Kidney (tissue), 14 donors: Measurements from ENCODE around the gene YIF1A. TPM values are rescaled to one million over a fixed set of nuclear protein-coding genes. Genes with fewer than 3 reads are reported as not detected.
"Not testable (repeated sequence)": the region's sequence is repeated elsewhere in the genome, so short reads cannot be mapped to it uniquely, and the experiment has no call there.

Experiments
- DNase-seq, 5 donors: peaks; one replicate each; pipeline ENCODE4 v3.0.0-alpha.2; 2013 to 2020
- FAIRE-seq: peaks from 2 replicates; lab custom pipeline; 2012; peaks lifted over from hg19 to GRCh38; lab: Jason Lieb, UNC
- H3K27ac ChIP-seq, 2 donors: one replicate each; pipeline ENCODE4 v1.7.0; 2013; ENCODE audit warnings: low read depth in 2 of 2, low read length in 2 of 2, inconsistent platforms in 1 of 2
- H3K27me3 ChIP-seq: one replicate; pipeline ENCODE4 v1.7.1; 2013; ENCODE audit warnings: low read length, inconsistent platforms; ENCODE audit not compliant: control insufficient read depth, insufficient read depth
- H3K36me3 ChIP-seq, 3 donors: one replicate each; pipeline versions ENCODE4 v1.7.0 to v1.7.1; 2013; ENCODE audit warnings: low read length in 3 of 3, control low read depth in 1 of 3, inconsistent platforms in 1 of 3; ENCODE audit not compliant: insufficient read depth in 3 of 3, control insufficient read depth in 2 of 3
- H3K4me1 ChIP-seq, 3 donors: one replicate each; pipeline versions ENCODE4 v1.7.0 to v1.7.1; 2013; ENCODE audit warnings: low read length in 3 of 3, inconsistent platforms in 1 of 3, low read depth in 1 of 3; ENCODE audit not compliant: control insufficient read depth in 2 of 3, insufficient read depth in 2 of 3
- H3K4me3 ChIP-seq, 3 donors: one replicate each; pipeline versions ENCODE4 v1.7.0 to v1.8.1; 2013; ENCODE audit warnings: low read length in 3 of 3, control low read depth in 1 of 3, inconsistent platforms in 1 of 3
- H3K9ac ChIP-seq, 3 donors: one replicate each; pipeline versions ENCODE4 v1.7.0 to v1.7.1; 2013; ENCODE audit warnings: low read length in 3 of 3, control low read depth in 1 of 3, inconsistent platforms in 1 of 3
- H3K9me3 ChIP-seq, 3 donors: one replicate each; pipeline versions ENCODE4 v1.7.0 to v1.7.1; 2013; ENCODE audit warnings: low read length in 3 of 3, control low read depth in 1 of 3, inconsistent platforms in 1 of 3; ENCODE audit not compliant: control insufficient read depth in 2 of 3, insufficient read depth in 1 of 3
- CTCF ChIP-seq: IDR thresholded peaks from 3 replicates; pipeline ENCODE4 v1.5.1; 2012; ENCODE audit warnings: mild to moderate bottlenecking, moderate library complexity, borderline replicate concordance; ENCODE audit not compliant: insufficient read depth; ENCODE audit errors: extremely low read depth
- intact Hi-C: fragments of 100-400 bp; cut with DNase I; formaldehyde crosslinking; loops from one replicate; pipeline ENCODE4 v1.11.1; 2022
- polyA plus RNA-seq: library from polyadenylated mRNA; stranded (reverse); fragments of 350-450 nt; fragmentation: Illumina TruSeq; extraction: RNeasy Lipid Tissue Mini Kit (QIAGEN cat#74804); gene quantifications from one replicate; pipeline ENCODE4 v1.2.3, GENCODE V29; 2014; ENCODE audit warnings: low read depth, low replicate concordance; ENCODE audit not compliant: insufficient read depth
- total RNA-seq: library from RNA; stranded (reverse); fragmentation: NEBNext Ultra II Directional; extraction: Animal tissue kit (Norgen Biotek cat#: 25700); gene quantifications from one replicate; pipeline ENCODE4 v1.2.1, GENCODE V29; 2021
- donor health status: control.
- donor health status: control.
- donor health status: control.
- donor health status: control.
- donor health status: control.
- donor health status: DM: yes; HTN: yes; CAD: no.
- donor health status: Normal renal cell carcinoma (clear cell type).

YIF1A gene
- total and polyA plus RNA-seq, 2 donors from 2014 or later = 92.1 to 115 TPM

GRCh38 chr11:66323684-66324083 is 34.7 kb upstream of the YIF1A start:
- Histone ChIP-seq H3K36me3 (no peaks in the 10 kb centered on the region), H3K4me3 (no peak overlapping the region), H3K27me3 (no peaks in the 10 kb centered on the region), H3K9ac (no peak overlapping the region), H3K4me1 (peaks cover 0 to 19% (median 10%) of the 10 kb centered on the region in 3 donors), H3K9me3 (no peaks in the 10 kb centered on the region), H3K27ac (no peak overlapping the region)
- intact Hi-C loops = no loop called here
- TF ChIP-seq CTCF = no peak
- DNase-seq = no peak
- no peak for FAIRE-seq

DNA sequence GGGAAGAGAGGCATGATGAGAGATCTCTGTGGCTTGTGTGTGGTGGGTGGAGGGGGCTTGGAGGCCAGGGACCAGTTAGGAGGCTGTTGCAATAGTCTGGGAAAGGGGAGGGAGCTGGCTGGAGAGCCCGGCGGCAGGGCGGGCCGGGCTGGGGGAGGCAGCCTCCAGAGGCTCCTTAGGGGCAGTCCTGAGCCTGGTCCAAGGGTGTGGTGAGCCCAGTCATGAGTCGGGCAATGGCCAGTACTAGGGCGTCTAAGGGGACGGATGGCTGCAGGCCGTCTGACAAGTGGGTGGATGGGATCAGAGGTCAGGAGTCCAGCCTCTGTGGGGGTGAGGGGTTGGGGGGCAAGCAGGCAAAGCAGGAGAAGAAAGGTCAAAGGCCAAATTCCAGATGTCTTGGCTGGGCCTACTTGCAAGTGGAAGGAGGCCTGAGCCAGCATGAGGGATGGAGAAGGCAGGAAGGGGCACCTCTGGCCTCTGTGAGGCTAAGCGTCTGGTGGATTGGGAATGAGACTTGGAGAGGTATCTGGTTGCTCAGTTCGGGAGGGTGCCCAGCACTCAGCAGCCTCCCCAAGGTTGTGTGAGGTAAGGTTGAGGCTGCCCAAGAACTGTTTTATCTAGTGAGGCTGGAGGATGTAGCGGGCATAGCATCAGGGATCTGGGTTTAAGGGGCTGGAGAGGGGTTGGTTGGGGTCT is 33.9 kb upstream of the YIF1A start:
- Histone ChIP-seq H3K36me3 (no peaks in the 10 kb centered on the region), H3K27me3 (no peaks in the 10 kb centered on the region), H3K4me1 (peaks cover 2 to 16% (median 3%) of the 10 kb centered on the region in 3 donors), H3K4me3 (no peak overlapping the region), H3K9ac (no peak overlapping the region), H3K9me3 (no peaks in the 10 kb centered on the region), H3K27ac (no peak overlapping the region)
- DNase-seq = peak in 1 of 5 donors; percentile 89
- intact Hi-C loops = no loop called here
- no peak for TF ChIP-seq CTCF
- FAIRE-seq = no peak

GRCh38 chr11:66321606-66322005 is 32.7 kb upstream of the YIF1A start:
- peaks cover 0 to 14% (median 3%) of the 10 kb centered on the region in 3 donors for H3K4me1 ChIP-seq
- no peak for TF ChIP-seq CTCF
- H3K9me3 ChIP-seq = no peaks in the 10 kb centered on the region
- intact Hi-C loops = no loop called here
- H3K9ac ChIP-seq = no peak overlapping the region
- no peak overlapping the region for H3K27ac ChIP-seq
- DNase-seq = no peak
- H3K27me3 ChIP-seq = no peaks in the 10 kb centered on the region
- H3K4me3 ChIP-seq = no peak overlapping the region
- no peak for FAIRE-seq
- H3K36me3 ChIP-seq = no peaks in the 10 kb centered on the region

DNA sequence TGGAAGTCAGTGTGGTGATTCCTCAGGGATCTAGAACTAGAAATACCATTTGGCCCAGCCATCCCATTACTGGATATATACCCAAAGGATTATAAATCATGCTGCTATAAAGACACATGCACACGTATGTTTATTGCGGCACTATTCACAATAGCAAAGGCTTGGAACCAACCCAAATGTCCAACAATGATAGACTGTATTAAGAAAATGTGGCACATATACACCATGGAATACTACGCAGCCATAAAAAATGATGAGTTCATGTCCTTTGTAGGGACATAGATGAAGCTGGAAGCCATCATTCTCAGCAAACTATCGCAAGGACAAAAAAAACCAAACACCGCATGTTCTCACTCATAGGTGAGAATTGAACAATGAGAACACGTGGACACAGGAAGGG is 31.8 kb upstream of the YIF1A start:
- H3K4me3 ChIP-seq, H3K9ac ChIP-seq, DNase-seq, H3K36me3 ChIP-seq, H3K9me3 ChIP-seq, H3K27me3 ChIP-seq, H3K27ac ChIP-seq, intact Hi-C loops, FAIRE-seq: not testable (repeated sequence)
- peaks cover 0 to 13% (median 3%) of the 10 kb centered on the region in 3 donors for H3K4me1 ChIP-seq

DNA sequence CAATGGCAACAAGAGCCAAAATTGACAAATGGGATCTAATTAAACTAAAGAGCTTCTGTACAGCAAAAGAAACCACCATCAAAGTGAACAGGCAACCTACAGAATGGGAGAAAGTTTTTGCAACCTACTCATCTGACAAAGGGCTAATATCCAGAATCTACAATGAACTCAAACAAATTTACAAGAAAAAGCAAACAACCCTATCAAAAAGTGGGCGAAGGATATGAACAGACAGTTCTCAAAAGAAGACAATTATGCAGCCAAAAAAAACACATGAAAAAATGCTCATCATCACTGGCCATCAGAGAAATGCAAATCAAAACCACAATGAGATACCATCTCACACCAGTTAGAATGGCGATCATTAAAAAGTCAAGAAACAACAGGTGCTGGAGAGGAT is 31.3 kb upstream of the YIF1A start:
- intact Hi-C loops, H3K9ac ChIP-seq, H3K27me3 ChIP-seq, DNase-seq, H3K9me3 ChIP-seq, H3K27ac ChIP-seq, H3K36me3 ChIP-seq, FAIRE-seq, H3K4me3 ChIP-seq: not testable (repeated sequence)
- peaks cover 0 to 13% (median 3%) of the 10 kb centered on the region in 3 donors for H3K4me1 ChIP-seq
